ENCODE data around the gene WDPCP. TPM values are rescaled to one million over a fixed set of nuclear protein-coding genes. Genes with fewer than 3 reads are reported as not detected.
"Not testable (repeated sequence)": the region's sequence is repeated elsewhere in the genome, so short reads cannot be mapped to it uniquely, and the experiment has no call there.

The WDPCP gene
- total and polyA plus RNA-seq, 2 of the 13 experiments (the other 11 are each of a cell fraction or from before 2014, with no cell fraction given) = 2.9 to 5.2 TPM

DNA sequence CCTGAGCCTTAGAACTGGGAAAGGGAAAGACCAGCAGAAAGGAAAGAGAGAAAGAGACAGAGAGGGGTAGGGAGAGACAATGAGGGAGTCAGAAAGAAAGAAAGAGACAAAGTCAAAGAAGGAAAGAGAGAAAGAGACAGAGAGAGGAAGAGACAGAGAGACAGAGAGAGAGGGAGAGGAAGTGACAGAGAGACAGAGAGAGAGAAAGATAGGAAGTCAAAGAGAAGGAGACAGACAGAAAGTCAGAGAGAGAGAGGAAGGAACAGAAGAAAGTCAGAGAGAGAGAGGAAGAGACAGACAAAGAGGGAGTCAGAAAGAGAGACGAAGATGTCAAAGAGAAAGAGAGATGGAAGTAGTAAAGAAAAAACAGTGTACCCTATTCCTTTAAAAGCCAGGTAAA lies 261.8 kb downstream of the WDPCP start (continued):
- no peak for TF ChIP-seq LBX2 (CRISPR knock-in tag; IDR thresholded peaks at IDR 0.05; ENCODE audit: borderline replicate concordance)
- TF ChIP-seq ATF7 (IDR thresholded peaks at IDR 0.05) = 0 out of 2 replicates have a peak, but pooled peaks have one; percentile 4
- TF ChIP-seq ATF7 (CRISPR knock-in tag; IDR thresholded peaks at IDR 0.05) = no peak
- TF ChIP-seq, protein P1, sequence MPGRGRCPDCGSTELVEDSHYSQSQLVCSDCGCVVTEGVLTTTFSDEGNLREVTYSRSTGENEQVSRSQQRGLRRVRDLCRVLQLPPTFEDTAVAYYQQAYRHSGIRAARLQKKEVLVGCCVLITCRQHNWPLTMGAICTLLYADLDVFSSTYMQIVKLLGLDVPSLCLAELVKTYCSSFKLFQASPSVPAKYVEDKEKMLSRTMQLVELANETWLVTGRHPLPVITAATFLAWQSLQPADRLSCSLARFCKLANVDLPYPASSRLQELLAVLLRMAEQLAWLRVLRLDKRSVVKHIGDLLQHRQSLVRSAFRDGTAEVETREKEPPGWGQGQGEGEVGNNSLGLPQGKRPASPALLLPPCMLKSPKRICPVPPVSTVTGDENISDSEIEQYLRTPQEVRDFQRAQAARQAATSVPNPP (CRISPR knock-in tag; IDR thresholded peaks at IDR 0.05) = no peak
- TF ChIP-seq WIZ (CRISPR knock-in tag; IDR thresholded peaks at IDR 0.05) = no peak
- TF ChIP-seq RARA (CRISPR knock-in tag; IDR thresholded peaks at IDR 0.05) = no peak
- no peak for TF ChIP-seq MNT (IDR thresholded peaks at IDR 0.05)
- TF ChIP-seq ZNF567 (CRISPR knock-in tag; IDR thresholded peaks at IDR 0.05; ENCODE audit: borderline replicate concordance) = no peak
- TF ChIP-seq ZBTB44 (CRISPR knock-in tag; IDR thresholded peaks at IDR 0.05) = no peak
- TF ChIP-seq KLF13 (CRISPR knock-in tag; IDR thresholded peaks at IDR 0.05) = no peak
- TF ChIP-seq ZMAT3 (CRISPR knock-in tag; conservative IDR thresholded peaks at IDR 0.05) = no peak
- no peak for TF ChIP-seq ZSCAN12 (CRISPR knock-in tag; IDR thresholded peaks at IDR 0.05)
- TF ChIP-seq ZNF878 (CRISPR knock-in tag; IDR thresholded peaks at IDR 0.05) = no peak

DNA sequence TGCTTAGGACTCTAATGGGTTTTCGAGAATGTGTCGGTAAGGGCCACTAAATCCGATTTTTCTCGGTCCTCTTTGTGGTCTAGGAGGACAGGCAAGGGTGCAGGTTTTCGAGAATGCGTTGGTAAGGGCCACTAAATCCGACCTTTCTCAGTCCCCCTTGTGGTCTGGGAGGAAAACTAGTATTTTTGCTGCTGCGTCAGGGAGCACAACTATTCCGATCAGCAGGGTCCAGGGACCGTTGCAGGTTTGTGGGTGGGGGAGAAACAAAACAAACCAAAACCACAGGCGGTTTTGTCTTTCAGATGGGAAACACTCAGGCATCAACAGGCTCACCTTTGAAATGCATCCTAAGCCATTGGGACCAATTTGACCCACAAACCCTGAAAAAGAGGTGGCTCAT lies 264.6 kb downstream of the WDPCP start:
- CTCF ChIA-PET (ENCODE audit: low intra/inter-chr PET ratio, low total read pairs); intact Hi-C loops (cut with micrococcal nuclease; ENCODE audit: unreplicated experiment); H3K36me3 ChIP-seq (replicated peaks in 1 of 2; ENCODE audit: control insufficient read depth in 1 of 2, insufficient read depth in 2 of 2, low read length in 2 of 2); H3K27me3 ChIP-seq (ENCODE audit: control insufficient read depth in 1 of 2, insufficient read depth in 2 of 2, low read length in 2 of 2); H4K20me1 ChIP-seq (ENCODE audit: insufficient read depth, low read length); BruUV-seq (replicated peaks); POLR2A ChIA-PET; H2AFZ ChIP-seq (ENCODE audit: low read length); in situ Hi-C loops (cut with HindIII; ENCODE audit: extremely low pct_ligation_motif_present, low pct_unique_long_range_greater_than_20kb); H3K9me3 ChIP-seq (ENCODE audit: low read length); H3K9ac ChIP-seq (ENCODE audit: insufficient read depth, low read depth, low read length); H3K79me2 ChIP-seq (ENCODE audit: insufficient read depth, low read length); FAIRE-seq; H3K4me3 ChIP-seq (replicated peaks in 1 of 3; ENCODE audit: insufficient read depth in 1 of 3, low read depth in 2 of 3, low read length in 3 of 3); H3K27ac ChIP-seq (ENCODE audit: extremely low read length, insufficient read depth, low read length); ATAC-seq; DNase-seq (ENCODE audit: low spot score); H3K4me2 ChIP-seq (ENCODE audit: low read depth, low read length): not testable (repeated sequence)
- H3K4me1 ChIP-seq (ENCODE audit: insufficient read depth, low read length) = peaks cover 10% of the 10 kb centered on the region; the same call in 1 of the 2 replicates
- WGBS (ENCODE audit: low lambda C conversion rate) = 38% methylated on average over 11 of the region's 11 CpGs

Measured in HepG2 (cell line).